Measurements from ENCODE around the gene ALX4. TPM values are rescaled to one million over a fixed set of nuclear protein-coding genes. Genes with fewer than 3 reads are reported as not detected.
A peak's percentile ranks its signal among the peaks of the same experiment; 100 is the strongest.

Gene ALX4
- polyA plus RNA-seq, 3 donors: not detected

GRCh38 chr11:44306918-44307244 is 3.1 kb downstream of the ALX4 start:
- H3K27me3 ChIP-seq (ENCODE audit: control insufficient read depth in 2 of 2, insufficient read depth in 2 of 2, low read length in 2 of 2): peaks cover 80 to 98% of the 10 kb centered on the region in 2 donors

GRCh38 chr11:44306052-44306917 is 3.7 kb downstream of the ALX4 start:
- no peaks in the 10 kb centered on the region for H3K79me2 ChIP-seq (ENCODE audit: insufficient read depth, low read length)
- peak overlapping the region; percentile 48 to 79 (median 50) for H3K4me3 ChIP-seq (replicated peaks in 1 of 3; ENCODE audit: low read depth in 2 of 3, low read length in 3 of 3)
- H3K4me2 ChIP-seq (replicated peaks; ENCODE audit: extremely low read depth, low read length, poor library complexity, severe bottlenecking): peak overlapping the region; percentile 75
- WGBS (ENCODE audit: insufficient coverage): 15% methylated on average over 32 of the region's 38 CpGs
- peak overlapping the region; percentile 41 for H3K9ac ChIP-seq (ENCODE audit: insufficient read depth, low read length, poor library complexity, severe bottlenecking)
- no peak overlapping the region for H3K27ac ChIP-seq (ENCODE audit: low read depth in 1 of 2, low read length in 2 of 2)
- H3K4me1 Mint-ChIP-seq: peaks cover 31% of the 10 kb centered on the region
- H3K4me3 Mint-ChIP-seq: peak overlapping the region; percentile 83 to 97
- H3K9me3 ChIP-seq (replicated peaks in 1 of 2; ENCODE audit: control insufficient read depth in 1 of 2, insufficient read depth in 1 of 2, low read length in 2 of 2): peaks cover 0 to 45% of the 10 kb centered on the region in 2 donors
- H3K27me3 ChIP-seq (ENCODE audit: control insufficient read depth in 2 of 2, insufficient read depth in 2 of 2, low read length in 2 of 2): peaks cover 74 to 94% of the 10 kb centered on the region in 2 donors
- H3K9me3 Mint-ChIP-seq: peaks cover 0 to 28% (median 11%) of the 10 kb centered on the region in 7 donors
- intact Hi-C loops (cut with micrococcal nuclease): no loop called here
- H4K20me1 ChIP-seq (ENCODE audit: insufficient read depth, low read length): no peaks in the 10 kb centered on the region
- no peak for DNase-seq
- peak overlapping the region; percentile 70 for H2AFZ ChIP-seq (ENCODE audit: insufficient read depth, low read depth, low read length, poor library complexity, severe bottlenecking)
- H3K4me1 ChIP-seq (ENCODE audit: control insufficient read depth in 1 of 2, insufficient read depth in 2 of 2, low read length in 2 of 2): peaks cover 9 to 19% of the 10 kb centered on the region in 2 donors
- H3K27me3 Mint-ChIP-seq (ENCODE audit: low read depth in 3 of 3): peaks cover 93 to 98% (median 97%) of the 10 kb centered on the region in 3 donors
- no peaks in the 10 kb centered on the region for H3K36me3 ChIP-seq (replicated peaks in 1 of 2; ENCODE audit: control insufficient read depth in 1 of 2, insufficient read depth in 2 of 2, low read length in 2 of 2)
- no peak overlapping the region for H3K27ac Mint-ChIP-seq
- TF ChIP-seq CTCF (IDR thresholded peaks at IDR 0.05): no peak
- peaks cover 0 to 5% of the 10 kb centered on the region in 2 donors for H3K36me3 Mint-ChIP-seq

More at GRCh38 chr11:44306918-44307244, 3.1 kb downstream of the ALX4 start:
- Histone ChIP-seq H2AFZ (ENCODE audit: insufficient read depth, low read depth, low read length, poor library complexity, severe bottlenecking) (no peak overlapping the region), H3K4me3 (replicated peaks in 1 of 3; ENCODE audit: low read depth in 2 of 3, low read length in 3 of 3) (no peak overlapping the region), H3K4me2 (replicated peaks; ENCODE audit: extremely low read depth, low read length, poor library complexity, severe bottlenecking) (no peak overlapping the region), H3K27ac (ENCODE audit: low read depth in 1 of 2, low read length in 2 of 2) (no peak overlapping the region), H3K79me2 (ENCODE audit: insufficient read depth, low read length) (no peaks in the 10 kb centered on the region), H3K36me3 (replicated peaks in 1 of 2; ENCODE audit: control insufficient read depth in 1 of 2, insufficient read depth in 2 of 2, low read length in 2 of 2) (no peaks in the 10 kb centered on the region), H3K9me3 (replicated peaks in 1 of 2; ENCODE audit: control insufficient read depth in 1 of 2, insufficient read depth in 1 of 2, low read length in 2 of 2) (peaks cover 0 to 46% of the 10 kb centered on the region in 2 donors), H3K4me1 (ENCODE audit: control insufficient read depth in 1 of 2, insufficient read depth in 2 of 2, low read length in 2 of 2) (peaks cover 9 to 19% of the 10 kb centered on the region in 2 donors), H3K9ac (ENCODE audit: insufficient read depth, low read length, poor library complexity, severe bottlenecking) (no peak overlapping the region), H4K20me1 (ENCODE audit: insufficient read depth, low read length) (no peaks in the 10 kb centered on the region)
- WGBS (ENCODE audit: insufficient coverage): 50% methylated on average over 7 of the region's 7 CpGs
- Mint-ChIP-seq H3K27me3 (ENCODE audit: low read depth in 3 of 3) (peaks cover 93 to 100% (median 98%) of the 10 kb centered on the region in 3 donors), H3K9me3 (peaks cover 0 to 30% (median 12%) of the 10 kb centered on the region in 7 donors), H3K4me1 (peaks cover 28% of the 10 kb centered on the region), H3K4me3 (peak overlapping the region in 1 of 2 donors; percentile 97), H3K36me3 (peaks cover 0 to 5% of the 10 kb centered on the region in 2 donors), H3K27ac (no peak overlapping the region)
- no peak for DNase-seq
- TF ChIP-seq CTCF (IDR thresholded peaks at IDR 0.05): no peak
- intact Hi-C loops (cut with micrococcal nuclease): no loop called here

All from CD14-positive monocyte (primary cell).